Transverse colon (tissue), 3 donors: ENCODE data around the gene MB21D2.

ENCODE experiments used
- POLR2A ChIP-seq: fragments of 450-650 bp; IDR thresholded peaks from one replicate; pipeline ENCODE4 v1.6.1; 2016; ENCODE audit warnings: antibody characterized with exemption, mild to moderate bottlenecking, moderate library complexity
- TF ChIP-seq, protein P1 (sequence below), 5 experiments: fragments of 200-600 bp in 3 of 5; fragments of 450-650 bp in 2 of 5; sonication (generic) in 3 of 5; IDR thresholded peaks; 1 replicate in 2 of 5; 2 replicates in 3 of 5; pipeline ENCODE4 v1.5.1; 2016 to 2017; ENCODE audit warnings: antibody characterized with exemption in 5 of 5, inconsistent platforms in 3 of 5, mild to moderate bottlenecking in 2 of 5, moderate library complexity in 1 of 5

DNA sequence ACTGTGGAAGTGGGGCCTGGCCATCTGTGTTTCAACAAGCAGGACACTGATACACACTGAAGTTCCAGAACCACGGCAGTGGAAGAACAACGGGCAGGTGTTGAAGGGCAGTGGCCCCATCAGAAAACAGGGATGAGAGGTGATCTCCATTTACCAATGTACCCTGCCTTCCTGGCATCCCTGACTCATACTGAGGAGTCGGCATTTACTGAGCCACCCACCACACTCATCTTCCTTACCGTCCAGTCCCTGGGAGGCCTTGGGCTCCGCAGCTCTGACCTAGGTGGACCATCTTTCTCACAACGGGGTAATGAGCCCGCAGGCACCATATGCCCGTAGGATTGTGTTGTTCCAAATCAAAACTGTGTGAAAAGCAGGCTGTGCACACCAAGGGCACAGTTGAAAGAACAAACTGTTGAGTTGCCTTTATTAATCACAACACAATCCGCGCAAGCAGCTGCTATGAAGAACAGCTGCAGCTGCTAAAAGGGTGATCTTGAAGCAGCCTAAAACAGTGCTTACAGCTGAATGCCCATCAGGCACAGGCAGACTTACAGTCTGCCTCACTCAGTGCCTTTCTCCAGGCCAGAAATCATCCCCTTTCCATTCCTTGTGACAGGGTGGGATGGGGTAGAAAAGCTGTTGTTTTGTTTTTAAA, 12.9 kb downstream of the MB21D2 start:
- TF ChIP-seq, protein P1, sequence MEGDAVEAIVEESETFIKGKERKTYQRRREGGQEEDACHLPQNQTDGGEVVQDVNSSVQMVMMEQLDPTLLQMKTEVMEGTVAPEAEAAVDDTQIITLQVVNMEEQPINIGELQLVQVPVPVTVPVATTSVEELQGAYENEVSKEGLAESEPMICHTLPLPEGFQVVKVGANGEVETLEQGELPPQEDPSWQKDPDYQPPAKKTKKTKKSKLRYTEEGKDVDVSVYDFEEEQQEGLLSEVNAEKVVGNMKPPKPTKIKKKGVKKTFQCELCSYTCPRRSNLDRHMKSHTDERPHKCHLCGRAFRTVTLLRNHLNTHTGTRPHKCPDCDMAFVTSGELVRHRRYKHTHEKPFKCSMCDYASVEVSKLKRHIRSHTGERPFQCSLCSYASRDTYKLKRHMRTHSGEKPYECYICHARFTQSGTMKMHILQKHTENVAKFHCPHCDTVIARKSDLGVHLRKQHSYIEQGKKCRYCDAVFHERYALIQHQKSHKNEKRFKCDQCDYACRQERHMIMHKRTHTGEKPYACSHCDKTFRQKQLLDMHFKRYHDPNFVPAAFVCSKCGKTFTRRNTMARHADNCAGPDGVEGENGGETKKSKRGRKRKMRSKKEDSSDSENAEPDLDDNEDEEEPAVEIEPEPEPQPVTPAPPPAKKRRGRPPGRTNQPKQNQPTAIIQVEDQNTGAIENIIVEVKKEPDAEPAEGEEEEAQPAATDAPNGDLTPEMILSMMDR (IDR thresholded peaks at IDR 0.05), result no peak
- TF ChIP-seq POLR2A, result no peak
